ENCODE measurements around the gene SNX1.

- TF ChIP-seq CTCF (IDR thresholded peaks at IDR 0.05; ENCODE audit: insufficient read depth, low read depth, low read length) (no peak), EZH2 (IDR thresholded peaks at IDR 0.05; ENCODE audit: insufficient read depth, low read length) (no peak)
These were observed 22.1 kb downstream of the SNX1 start for GRCh38 chr15:64117759-64118487.

All from astrocyte (in vitro differentiated cells and primary cell).